ENCODE measurements around the gene ALDH5A1. TPM values are rescaled to one million over a fixed set of nuclear protein-coding genes. Genes with fewer than 3 reads are reported as not detected.

ALDH5A1 gene
- total RNA-seq, 1 donor from 2014 or later = 6.6 TPM

GRCh38 chr6:24480705-24481104, 14.1 kb upstream of the ALDH5A1 start:
- TF ChIP-seq CTCF (IDR thresholded peaks at IDR 0.05) = no peak
- H3K27ac Mint-ChIP-seq (ENCODE audit: unreplicated experiment) = no peak overlapping the region

GRCh38 chr6:24481449-24481848, 13.3 kb upstream of the ALDH5A1 start:
- no peak overlapping the region for H3K4me3 Mint-ChIP-seq (ENCODE audit: unreplicated experiment)
- DNase-seq (ENCODE audit: extremely low spot score, unreplicated experiment) = peak; percentile 54
- no peak overlapping the region for H3K27ac Mint-ChIP-seq (ENCODE audit: unreplicated experiment)
- no peak for TF ChIP-seq CTCF (IDR thresholded peaks at IDR 0.05)
- no peaks in the 10 kb centered on the region for H3K36me3 Mint-ChIP-seq (ENCODE audit: unreplicated experiment)
- H3K4me1 Mint-ChIP-seq (ENCODE audit: unreplicated experiment) = peaks cover 4% of the 10 kb centered on the region
- H3K27me3 Mint-ChIP-seq (ENCODE audit: unreplicated experiment) = no peaks in the 10 kb centered on the region
- H3K9me3 Mint-ChIP-seq (ENCODE audit: unreplicated experiment) = no peaks in the 10 kb centered on the region

More at GRCh38 chr6:24480705-24481104, 14.1 kb upstream of the ALDH5A1 start:
- Mint-ChIP-seq H3K4me1 (ENCODE audit: unreplicated experiment) (peaks cover 4% of the 10 kb centered on the region), H3K27me3 (ENCODE audit: unreplicated experiment) (no peaks in the 10 kb centered on the region), H3K9me3 (ENCODE audit: unreplicated experiment) (no peaks in the 10 kb centered on the region), H3K36me3 (ENCODE audit: unreplicated experiment) (no peaks in the 10 kb centered on the region), H3K4me3 (ENCODE audit: unreplicated experiment) (no peak overlapping the region)
- peak; percentile 59 for DNase-seq (ENCODE audit: extremely low spot score, unreplicated experiment)

GRCh38 chr6:24484657-24485323, 10.0 kb upstream of the ALDH5A1 start:
- TF ChIP-seq CTCF (IDR thresholded peaks at IDR 0.05) = no peak
- no peak for DNase-seq (ENCODE audit: extremely low spot score, unreplicated experiment)

GRCh38 chr6:24486065-24486464, 8.7 kb upstream of the ALDH5A1 start:
- Mint-ChIP-seq H3K27me3 (ENCODE audit: unreplicated experiment) (no peaks in the 10 kb centered on the region), H3K9me3 (ENCODE audit: unreplicated experiment) (no peaks in the 10 kb centered on the region), H3K4me3 (ENCODE audit: unreplicated experiment) (no peak overlapping the region), H3K4me1 (ENCODE audit: unreplicated experiment) (peaks cover 4% of the 10 kb centered on the region), H3K27ac (ENCODE audit: unreplicated experiment) (no peak overlapping the region), H3K36me3 (ENCODE audit: unreplicated experiment) (no peaks in the 10 kb centered on the region)
- no peak for DNase-seq (ENCODE audit: extremely low spot score, unreplicated experiment)
- no peak for TF ChIP-seq CTCF (IDR thresholded peaks at IDR 0.05)

More at GRCh38 chr6:24484657-24485323, 10.0 kb upstream of the ALDH5A1 start:
- H3K4me1 Mint-ChIP-seq (ENCODE audit: unreplicated experiment) = peaks cover 4% of the 10 kb centered on the region
- H3K4me3 Mint-ChIP-seq (ENCODE audit: unreplicated experiment) = no peak overlapping the region
- H3K36me3 Mint-ChIP-seq (ENCODE audit: unreplicated experiment) = no peaks in the 10 kb centered on the region
- no peaks in the 10 kb centered on the region for H3K27me3 Mint-ChIP-seq (ENCODE audit: unreplicated experiment)
- no peak overlapping the region for H3K27ac Mint-ChIP-seq (ENCODE audit: unreplicated experiment)
- no peaks in the 10 kb centered on the region for H3K9me3 Mint-ChIP-seq (ENCODE audit: unreplicated experiment)

- Mint-ChIP-seq H3K27me3 (ENCODE audit: unreplicated experiment) (no peaks in the 10 kb centered on the region), H3K4me1 (ENCODE audit: unreplicated experiment) (peaks cover 6% of the 10 kb centered on the region), H3K4me3 (ENCODE audit: unreplicated experiment) (no peak within 1 kb of the TSS), H3K27ac (ENCODE audit: unreplicated experiment) (no peak within 1 kb of the TSS), H3K9me3 (ENCODE audit: unreplicated experiment) (no peaks in the 10 kb centered on the region), H3K36me3 (ENCODE audit: unreplicated experiment) (no peaks in the 10 kb centered on the region)
- TF ChIP-seq CTCF (IDR thresholded peaks at IDR 0.05) = no peak
- no peak for DNase-seq (ENCODE audit: extremely low spot score, unreplicated experiment)
Measured at GRCh38 chr6:24489470-24489869, 5.3 kb upstream of the ALDH5A1 start, which contains the start of gene GPLD1. GPLD1 (minus strand) TSS chr6:24489578; CDS start chr6:24489511, 67 bp downstream.
